D341Med (cell line): ENCODE data around the gene GIMD1.
"Not testable (repeated sequence)": the region's sequence is repeated elsewhere in the genome, so short reads cannot be mapped to it uniquely, and the experiment has no call there.

ENCODE experiments used
- DNase-seq: peaks from one replicate; pipeline ENCODE4 v3.0.0; 2012; ENCODE audit warnings: low spot score

The GIMD1 gene

GRCh38 chr4:106347167-106347566 is 21.4 kb downstream of the GIMD1 start:
- no peak for DNase-seq

- DNase-seq, result no peak
These were observed 24.0 kb downstream of the GIMD1 start for GRCh38 chr4:106344647-106344970.

DNA sequence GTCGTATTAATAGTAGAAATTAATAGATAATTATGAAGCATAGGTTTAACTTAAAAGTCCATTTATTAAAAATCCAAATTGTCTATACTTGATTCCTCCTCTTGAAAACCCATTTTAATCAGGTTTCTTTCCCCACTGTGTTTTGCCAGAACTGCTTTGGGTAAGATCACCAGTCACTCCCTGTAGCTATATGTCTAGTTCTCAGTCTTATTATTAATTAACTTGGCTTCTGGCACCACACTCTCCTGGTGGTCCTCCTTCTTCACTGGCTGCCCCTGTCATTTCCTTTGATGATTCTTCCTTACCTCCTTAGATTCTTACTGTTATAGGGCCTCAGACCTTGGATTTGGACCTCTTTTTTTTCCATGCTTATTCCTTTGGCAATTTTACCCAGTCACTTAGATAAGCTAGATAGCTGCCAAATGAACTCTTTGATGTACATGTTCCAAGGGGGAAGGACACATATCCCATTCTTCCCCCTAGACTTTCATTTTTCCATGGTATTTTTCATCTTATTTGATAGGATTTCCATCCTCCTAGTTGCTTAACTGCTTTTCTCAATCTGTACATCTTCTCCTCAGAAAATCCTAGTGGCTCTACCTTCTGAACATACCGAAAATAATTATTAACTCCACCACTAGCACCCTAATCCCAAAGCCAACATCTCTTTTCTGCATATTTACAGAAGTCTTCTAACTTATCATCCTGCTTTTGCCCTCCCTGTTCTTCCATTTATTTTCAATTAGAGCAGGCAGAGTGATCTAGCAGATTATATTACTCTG is 24.5 kb downstream of the GIMD1 start:
- DNase-seq, result no peak

DNA sequence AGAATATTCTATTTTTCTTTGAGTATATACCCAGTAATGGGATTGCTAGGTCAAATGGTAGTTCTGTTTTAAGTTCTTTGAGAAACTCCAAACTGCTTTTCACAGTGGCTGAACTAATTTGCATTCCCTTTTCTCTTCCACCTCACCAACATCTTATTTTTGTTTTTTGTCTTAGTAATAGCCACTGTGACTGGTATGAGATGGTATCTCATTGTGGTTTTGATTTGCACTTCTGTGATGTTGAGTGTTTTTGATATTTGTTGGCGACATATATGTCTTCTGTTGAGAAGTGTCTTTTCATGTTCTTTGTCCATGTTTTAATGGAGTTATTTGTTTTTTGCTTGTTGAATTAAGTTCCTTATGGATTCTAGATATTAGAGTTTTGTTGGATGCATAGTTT is 27.8 kb downstream of the GIMD1 start:
- DNase-seq, result no peak

DNA sequence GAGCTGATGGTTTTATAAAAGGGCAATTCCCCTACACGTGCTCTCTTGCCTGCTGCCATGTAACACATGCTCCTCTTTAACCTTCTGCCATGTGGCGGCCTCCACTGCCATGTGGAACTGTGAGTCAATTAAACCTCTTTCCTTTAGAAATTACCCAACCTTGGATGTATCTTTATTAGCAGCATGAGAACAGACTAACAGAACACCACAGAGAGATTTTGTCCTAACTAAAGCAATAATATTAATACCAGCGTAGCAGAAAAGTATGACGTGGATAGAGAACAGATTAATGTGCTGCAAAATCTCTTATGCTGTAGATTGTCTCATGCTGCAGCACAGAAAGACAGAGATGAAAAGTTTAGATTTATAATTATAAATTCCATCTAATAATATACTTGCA is 29.1 kb downstream of the GIMD1 start:
- DNase-seq, result no peak

GRCh38 chr4:106338671-106339070 is 29.9 kb downstream of the GIMD1 start:
- no peak for DNase-seq

- no peak for DNase-seq
These were observed 30.7 kb downstream of the GIMD1 start for GRCh38 chr4:106337916-106338315.

- no peak for DNase-seq
These were observed 32.0 kb downstream of the GIMD1 start for GRCh38 chr4:106336618-106337017.

- no peak for DNase-seq
These were observed 33.7 kb downstream of the GIMD1 start for GRCh38 chr4:106334741-106335470.

GRCh38 chr4:106333186-106333585 is 35.4 kb downstream of the GIMD1 start:
- no peak for DNase-seq

DNA sequence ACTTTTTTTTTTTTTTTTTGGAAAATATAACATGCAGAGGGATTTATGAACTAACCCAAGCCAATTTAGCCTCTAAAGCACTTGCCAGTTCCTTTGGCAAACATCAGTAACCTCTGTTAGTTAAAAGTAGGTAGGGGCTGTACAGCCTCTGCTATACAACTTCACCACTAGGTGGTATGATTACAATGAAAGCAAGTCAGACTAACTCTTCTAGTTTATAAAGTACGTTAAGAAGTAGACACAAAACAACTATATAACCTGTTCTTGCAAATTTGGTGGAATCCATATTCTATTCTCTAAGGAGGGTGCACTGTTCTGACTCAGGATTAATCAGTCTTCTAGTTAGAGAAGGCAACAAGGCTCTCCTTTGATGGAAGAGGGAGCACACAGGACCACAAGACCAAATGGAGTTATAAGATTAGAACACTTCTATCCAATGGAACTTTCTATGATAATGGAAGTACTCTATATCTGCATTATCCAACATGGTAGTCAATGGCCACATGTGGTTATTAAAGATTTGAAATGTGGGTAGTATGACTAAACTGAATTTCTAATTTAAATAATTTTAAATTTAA is 39.4 kb downstream of the GIMD1 start:
- peak; percentile 47 for DNase-seq

GRCh38 chr4:106325800-106326199 is 42.8 kb downstream of the GIMD1 start:
- DNase-seq, result no peak

GRCh38 chr4:106323119-106323518 is 45.5 kb downstream of the GIMD1 start:
- no peak for DNase-seq

DNA sequence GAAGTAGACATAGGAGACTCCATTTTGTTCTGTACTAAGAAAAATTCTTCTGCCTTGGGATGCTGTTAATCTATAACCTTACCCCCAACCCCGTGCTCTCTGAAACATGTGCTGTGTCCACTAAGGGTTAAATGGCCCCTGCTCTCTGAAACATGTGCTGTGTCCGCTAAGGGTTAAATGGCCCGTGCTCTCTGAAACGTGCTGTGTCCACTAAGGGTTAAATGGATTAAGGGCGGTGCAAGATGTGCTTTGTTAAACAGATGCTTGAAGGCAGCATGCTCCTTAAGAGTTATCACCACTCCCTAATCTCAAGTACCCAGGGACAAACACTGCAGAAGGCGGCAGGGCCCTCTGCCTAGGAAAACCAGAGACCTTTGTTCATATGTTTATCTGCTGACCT is 46.8 kb downstream of the GIMD1 start:
- not testable (repeated sequence) for DNase-seq

- DNase-seq, result not testable (repeated sequence)
These were observed 47.4 kb downstream of the GIMD1 start for GRCh38 chr4:106321168-106321567.

DNA sequence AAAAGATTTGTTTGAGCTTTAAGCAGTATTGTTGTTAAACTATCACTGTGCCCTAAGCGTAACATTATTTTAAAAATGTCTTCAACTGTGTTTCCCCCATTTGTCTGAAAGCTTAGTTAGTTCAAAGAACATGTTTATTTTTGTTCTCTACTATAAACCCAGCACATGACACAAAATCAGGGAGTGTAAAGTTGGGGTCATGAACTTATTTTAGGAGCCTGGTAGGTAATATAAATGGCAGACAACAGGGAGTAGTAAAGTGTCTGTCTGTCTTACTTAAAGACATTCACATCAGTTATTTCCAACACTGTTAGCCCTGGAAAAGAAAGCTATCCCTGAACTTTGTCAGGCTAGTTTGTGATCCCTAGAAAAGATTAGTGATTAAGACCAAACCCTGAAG is 48.3 kb downstream of the GIMD1 start:
- no peak for DNase-seq

GRCh38 chr4:106318511-106318910 is 50.1 kb downstream of the GIMD1 start:
- DNase-seq, result no peak

DNA sequence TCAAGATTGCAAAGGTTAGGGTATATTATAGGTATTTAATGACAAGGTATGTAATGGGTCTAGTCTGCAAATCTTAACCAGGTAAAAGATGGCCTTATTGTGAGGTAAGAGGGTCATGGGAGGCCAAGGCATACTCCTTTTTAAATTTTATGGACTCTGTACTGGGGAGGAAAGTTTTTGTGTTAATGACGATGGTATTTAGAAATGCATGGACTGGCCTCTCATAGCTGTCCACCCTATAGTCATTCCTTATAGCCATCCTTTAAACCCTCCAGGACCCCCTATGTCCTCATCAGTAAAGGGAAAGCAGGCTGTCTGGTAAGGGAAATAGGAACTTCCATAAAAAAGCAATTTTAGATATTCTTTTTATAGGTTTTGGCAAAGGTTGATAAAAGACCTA is 50.8 kb downstream of the GIMD1 start:
- no peak for DNase-seq

GRCh38 chr4:106316773-106317409 is 51.7 kb downstream of the GIMD1 start:
- DNase-seq, result no peak

DNA sequence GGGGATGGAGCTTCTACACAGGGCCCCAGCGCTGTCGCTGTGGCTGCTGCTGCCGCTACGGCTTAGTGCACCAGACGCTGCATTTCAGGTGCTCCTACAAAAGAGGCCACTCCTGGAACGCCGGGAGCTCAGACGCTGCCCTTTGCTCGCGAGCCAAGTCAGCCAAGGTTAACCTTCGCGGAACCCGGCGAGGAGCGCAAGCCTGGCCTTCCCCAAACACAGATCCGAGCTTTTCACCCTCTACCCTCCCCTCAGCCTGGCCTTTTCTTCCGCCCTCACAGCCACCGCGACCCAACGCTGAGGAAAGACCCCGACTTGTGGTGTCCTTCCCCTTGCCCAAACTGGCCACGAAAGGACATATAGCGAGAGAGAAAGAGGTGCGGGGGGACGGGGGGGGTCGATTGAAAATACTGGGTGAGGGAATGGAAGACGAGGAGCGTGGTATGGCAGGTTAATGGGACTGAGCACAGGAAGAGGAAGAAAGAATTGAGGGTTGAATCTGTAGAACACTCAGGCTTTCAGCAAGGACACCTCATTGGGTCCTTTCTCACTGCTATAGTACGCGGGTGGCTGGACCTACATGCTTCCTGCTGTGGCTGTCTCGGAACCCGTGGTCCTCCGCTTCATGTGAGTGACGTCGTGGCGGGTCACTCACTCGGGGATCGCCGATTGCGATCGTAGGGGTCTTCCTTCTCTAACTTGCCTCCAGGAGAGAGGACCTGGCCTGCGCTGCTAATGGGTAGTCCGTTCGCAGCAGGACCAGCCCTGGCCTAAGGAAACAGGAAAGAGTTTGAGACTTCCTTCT is 52.4 kb downstream of the GIMD1 start, which contains the start of the genes AIMP1 and TBCK:
AIMP1 (plus strand) TSS at position 583 of the 805 bp plus-strand sequence. CDS start 8,460 bp downstream, outside the sequence.
TBCK (minus strand) TSS at position 242 of the 805 bp plus-strand sequence. CDS start 7,249 bp downstream, outside the sequence.
- DNase-seq, result peak; percentile 85

- no peak for DNase-seq
These were observed 53.1 kb downstream of the GIMD1 start for GRCh38 chr4:106315476-106315967.

DNA sequence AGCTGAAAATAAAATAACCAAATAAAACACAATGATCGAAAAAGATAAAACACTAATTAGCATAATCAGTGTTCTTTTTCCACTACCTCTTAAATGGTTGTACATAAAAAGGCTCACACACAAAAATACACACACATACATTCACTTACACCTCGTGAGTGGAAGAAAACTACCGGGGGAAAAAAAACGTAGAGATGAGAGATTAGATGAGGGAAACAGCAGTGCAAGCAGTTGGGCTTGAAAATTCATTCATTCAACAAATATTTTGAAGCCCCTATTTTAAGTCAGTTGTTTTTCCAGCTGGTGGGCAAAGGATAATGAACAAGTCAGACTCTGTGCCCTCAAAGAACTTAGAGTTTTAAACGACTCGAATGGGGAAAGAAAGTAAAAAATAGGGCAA is 53.6 kb downstream of the GIMD1 start:
- DNase-seq, result no peak
